Astrocyte (in vitro differentiated cells and primary cell): Measurements from ENCODE around the gene R3HDML. TPM values are rescaled to one million over a fixed set of nuclear protein-coding genes. Genes with fewer than 3 reads are reported as not detected.

Experiments used
- DNase-seq: peaks from one replicate; pipeline ENCODE4 v3.0.0-alpha.2; 2010; ENCODE audit warnings: low read depth
- FAIRE-seq: peaks from 2 replicates; lab custom pipeline; 2011; peaks lifted over from hg19 to GRCh38; lab: Jason Lieb, UNC
- H2AFZ ChIP-seq: 2 replicates; pipeline ENCODE4 v1.6.0; 2012; ENCODE audit warnings: low read depth, low read length, inconsistent platforms
- H3K27ac ChIP-seq: 2 replicates; pipeline ENCODE4 v1.5.1; 2011; ENCODE audit warnings: low read depth, low read length, inconsistent platforms
- H3K27me3 ChIP-seq: 2 replicates; pipeline ENCODE4 v1.6.0; 2011; ENCODE audit warnings: low read length, inconsistent platforms; ENCODE audit not compliant: insufficient read depth
- H3K36me3 ChIP-seq: 2 replicates; pipeline ENCODE4 v1.5.1; 2011; ENCODE audit warnings: low read length, inconsistent platforms; ENCODE audit not compliant: insufficient read depth
- H3K4me1 ChIP-seq: 2 replicates; pipeline ENCODE4 v1.5.1; 2011; ENCODE audit warnings: low read length, inconsistent platforms; ENCODE audit not compliant: insufficient read depth
- H3K4me2 ChIP-seq: 2 replicates; pipeline ENCODE4 v1.6.0; 2012; ENCODE audit warnings: low read length, inconsistent platforms
- H3K4me3 ChIP-seq: 2 replicates; pipeline ENCODE4 v1.5.1; 2011; ENCODE audit warnings: low read depth, mild to moderate bottlenecking, low read length, inconsistent platforms; ENCODE audit not compliant: insufficient read depth
- H3K79me2 ChIP-seq: 2 replicates; pipeline ENCODE4 v1.6.0; 2012; ENCODE audit warnings: mild to moderate bottlenecking, low read length, inconsistent platforms; ENCODE audit not compliant: insufficient read depth
- H3K9ac ChIP-seq: 2 replicates; pipeline ENCODE4 v1.6.0; 2012; ENCODE audit warnings: mild to moderate bottlenecking, low read length, inconsistent platforms
- H3K9me3 ChIP-seq: 2 replicates; pipeline ENCODE4 v1.5.1; 2012; ENCODE audit warnings: low read depth, mild to moderate bottlenecking, low read length, inconsistent platforms; ENCODE audit not compliant: insufficient read depth
- H4K20me1 ChIP-seq: 2 replicates; pipeline ENCODE4 v1.6.0; 2012; ENCODE audit warnings: low read length, inconsistent platforms; ENCODE audit not compliant: insufficient read depth
- H3K27ac Mint-ChIP-seq: one replicate; pipeline ENCODE4 v1.8.0; 2021; ENCODE audit warnings: mild to moderate bottlenecking, mixed read lengths; ENCODE audit not compliant: unreplicated experiment
- H3K27me3 Mint-ChIP-seq: one replicate; pipeline ENCODE4 v1.8.0; 2021; ENCODE audit warnings: low read depth, mixed read lengths; ENCODE audit not compliant: unreplicated experiment
- H3K36me3 Mint-ChIP-seq: one replicate; pipeline ENCODE4 v1.8.0; 2021; ENCODE audit warnings: low read depth, mixed read lengths; ENCODE audit not compliant: unreplicated experiment
- H3K4me1 Mint-ChIP-seq: one replicate; pipeline ENCODE4 v1.8.0; 2021; ENCODE audit warnings: low read depth, mixed read lengths; ENCODE audit not compliant: unreplicated experiment
- H3K4me3 Mint-ChIP-seq: one replicate; pipeline ENCODE4 v1.8.0; 2021; ENCODE audit warnings: mild to moderate bottlenecking, moderate library complexity, mixed read lengths; ENCODE audit not compliant: unreplicated experiment
- H3K9me3 Mint-ChIP-seq: one replicate; pipeline ENCODE4 v1.8.0; 2021; ENCODE audit warnings: mild to moderate bottlenecking, mixed read lengths; ENCODE audit not compliant: unreplicated experiment
- CTCF ChIP-seq: IDR thresholded peaks from 2 replicates; pipeline ENCODE4 v1.5.1; 2011; ENCODE audit warnings: low read depth, mild to moderate bottlenecking, inconsistent platforms, low read length, moderate library complexity; ENCODE audit not compliant: insufficient read depth
- EZH2 ChIP-seq: IDR thresholded peaks from 2 replicates; pipeline ENCODE4 v1.6.1; 2012; ENCODE audit warnings: mild to moderate bottlenecking, low read length, inconsistent platforms; ENCODE audit not compliant: insufficient read depth
- total RNA-seq: library from RNA; stranded (reverse); gene quantifications from 2 replicates; pipeline ENCODE4 v1.2.1, GENCODE V29; 2021

Gene R3HDML
- total RNA-seq, 1 donor from 2014 or later = 0.25 TPM

DNA sequence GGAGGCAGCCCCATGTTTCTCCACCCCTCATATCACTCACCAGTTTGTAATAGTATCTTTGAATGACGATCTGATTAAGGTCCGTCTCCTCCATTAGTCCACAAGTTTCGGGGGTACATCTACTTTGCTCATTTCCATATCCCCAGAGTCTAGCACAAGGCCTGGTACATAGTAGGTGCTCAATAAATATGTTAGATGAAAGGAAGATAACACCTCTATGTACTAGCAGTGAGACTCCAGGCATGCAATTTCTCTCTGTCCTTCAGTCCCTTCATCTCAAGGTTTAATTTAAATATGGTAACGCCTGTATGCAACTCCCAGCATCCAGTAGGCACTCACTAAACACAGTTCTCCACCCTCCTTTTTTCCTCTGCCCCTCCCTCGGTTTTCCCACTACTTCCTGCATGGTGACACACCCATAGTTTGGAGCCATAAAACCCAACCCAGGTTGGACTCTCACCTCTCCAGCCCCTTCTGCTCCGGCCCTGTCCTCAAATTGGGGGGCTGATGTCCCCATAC is 18.2 kb downstream of the R3HDML start:
- FAIRE-seq = no peak
- H3K4me3 ChIP-seq = no peak overlapping the region
- Mint-ChIP-seq H3K4me3 (no peak overlapping the region), H3K27me3 (peaks cover 31% of the 10 kb centered on the region), H3K36me3 (no peaks in the 10 kb centered on the region), H3K27ac (no peak overlapping the region), H3K4me1 (no peaks in the 10 kb centered on the region), H3K9me3 (no peaks in the 10 kb centered on the region)
- H2AFZ ChIP-seq = no peak overlapping the region
- no peaks in the 10 kb centered on the region for H3K36me3 ChIP-seq
- H3K27ac ChIP-seq = no peak overlapping the region
- H3K9ac ChIP-seq = no peak overlapping the region
- H3K9me3 ChIP-seq = no peaks in the 10 kb centered on the region
- no peak for DNase-seq
- H3K79me2 ChIP-seq = no peaks in the 10 kb centered on the region
- no peak for TF ChIP-seq EZH2
- TF ChIP-seq CTCF = no peak
- H4K20me1 ChIP-seq = no peaks in the 10 kb centered on the region
- H3K27me3 ChIP-seq = peaks cover 4% of the 10 kb centered on the region
- no peaks in the 10 kb centered on the region for H3K4me1 ChIP-seq
- H3K4me2 ChIP-seq = no peak overlapping the region

DNA sequence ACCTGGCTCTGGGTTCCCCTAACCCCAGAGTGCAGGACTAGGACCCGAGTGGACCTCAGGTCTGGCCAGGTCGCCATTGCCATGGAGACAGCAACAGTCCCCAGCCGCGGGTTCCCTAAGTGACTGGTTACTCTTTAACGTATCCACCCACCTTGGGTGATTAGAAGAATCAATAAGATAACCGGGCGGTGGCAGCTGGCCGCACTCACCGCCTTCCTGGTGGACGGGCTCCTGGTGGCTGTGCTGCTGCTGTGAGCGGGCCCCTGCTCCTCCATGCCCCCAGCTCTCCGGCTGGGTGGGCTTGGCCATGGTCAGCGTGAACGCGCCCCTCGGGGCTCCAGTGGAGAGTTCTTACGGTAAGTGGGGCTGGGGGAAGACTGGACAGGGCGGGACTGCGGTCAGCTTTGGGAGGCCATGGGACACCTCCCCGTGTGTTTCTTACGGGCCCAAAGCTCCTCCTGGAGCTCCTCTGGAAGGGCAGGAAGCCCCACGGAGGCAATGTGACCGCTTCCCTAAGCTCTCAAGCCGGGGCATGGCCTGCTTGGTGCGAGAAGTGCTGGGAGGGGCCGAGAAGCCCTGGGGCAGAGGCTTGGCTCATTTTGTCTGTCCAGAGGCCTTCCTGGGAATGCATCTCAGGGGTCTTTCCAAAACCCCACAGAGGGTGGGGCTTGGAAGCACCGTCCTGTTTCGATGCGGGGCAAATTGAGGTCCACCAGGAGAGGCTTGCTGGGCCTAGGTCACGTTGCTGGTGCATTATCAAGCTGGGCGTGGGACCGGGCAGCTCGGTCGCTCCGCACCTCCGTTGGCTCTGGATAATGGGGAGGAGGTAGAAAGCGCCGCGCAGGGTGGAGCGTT is 18.9 kb downstream of the R3HDML start, which contains the start of gene HNF4A:
Gene HNF4A (plus strand): TSS at position 202 of the 855 bp plus-strand sequence. CDS start 106 bp downstream, at position 308.
- no peaks in the 10 kb centered on the region for H3K4me1 Mint-ChIP-seq
- FAIRE-seq = no peak

More for the DNA sequence above, 18.9 kb downstream of the R3HDML start, which contains the start of gene HNF4A:
- no peaks in the 10 kb centered on the region for H3K9me3 ChIP-seq
- H3K27ac ChIP-seq = no peak within 1 kb of the TSS
- no peak within 1 kb of the TSS for H3K9ac ChIP-seq
- no peak within 1 kb of the TSS for H3K4me3 ChIP-seq
- peaks cover 34% of the 10 kb centered on the region for H3K27me3 Mint-ChIP-seq
- TF ChIP-seq CTCF (no peak), EZH2 (no peak)
- no peak within 1 kb of the TSS for H3K27ac Mint-ChIP-seq
- no peak for DNase-seq
- H3K9me3 Mint-ChIP-seq = no peaks in the 10 kb centered on the region
- H3K4me2 ChIP-seq = no peak within 1 kb of the TSS
- H2AFZ ChIP-seq = no peak within 1 kb of the TSS
- H3K36me3 Mint-ChIP-seq = no peaks in the 10 kb centered on the region
- H3K36me3 ChIP-seq = no peaks in the 10 kb centered on the region
- H3K4me3 Mint-ChIP-seq = no peak within 1 kb of the TSS
- H3K4me1 ChIP-seq = no peaks in the 10 kb centered on the region
- no peaks in the 10 kb centered on the region for H4K20me1 ChIP-seq
- H3K27me3 ChIP-seq = peaks cover 4% of the 10 kb centered on the region
- H3K79me2 ChIP-seq = no peaks in the 10 kb centered on the region
